ENCODE measurements around the gene C6. TPM values are rescaled to one million over a fixed set of nuclear protein-coding genes. Genes with fewer than 3 reads are reported as not detected.

The C6 gene
- total RNA-seq, 1 donor from 2014 or later, result not detected

DNA sequence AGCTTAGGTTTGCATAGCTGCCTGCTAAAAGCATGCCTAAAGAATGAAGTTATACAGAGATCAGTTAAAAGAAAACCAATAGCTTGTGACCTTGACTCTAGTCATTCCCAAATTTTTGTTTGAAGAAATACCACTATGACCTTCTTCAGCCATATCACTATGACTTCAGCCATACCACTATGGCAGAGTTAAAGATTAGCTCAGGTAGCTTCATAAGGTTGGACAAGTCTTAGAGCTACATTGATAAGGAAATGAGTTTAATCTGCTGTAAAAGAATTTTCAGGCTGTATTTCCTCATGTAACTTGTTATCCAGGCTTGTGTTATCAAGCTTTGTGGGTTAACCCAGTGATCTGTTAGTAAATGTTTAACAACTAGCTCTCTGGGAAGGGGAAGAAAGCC, 30.7 kb downstream of the C6 start:
- Histone ChIP-seq H3K4me2 (no peak overlapping the region), H3K4me3 (no peak overlapping the region), H3K27me3 (no peaks in the 10 kb centered on the region), H4K20me1 (ENCODE audit: low read depth) (no peaks in the 10 kb centered on the region), H3K9ac (no peak overlapping the region), H3K36me3 (no peaks in the 10 kb centered on the region), H3K79me2 (ENCODE audit: low read depth) (no peaks in the 10 kb centered on the region), H3K9me3 (ENCODE audit: low read depth) (no peaks in the 10 kb centered on the region), H3K4me1 (no peaks in the 10 kb centered on the region), H2AFZ (replicated peaks) (no peak overlapping the region), H3K27ac (no peak overlapping the region), H3F3A (ENCODE audit: low read depth) (no peaks in the 10 kb centered on the region)
- Mint-ChIP-seq H3K4me1 (no peaks in the 10 kb centered on the region), H3K27me3 (ENCODE audit: insufficient read depth, low read depth) (no peaks in the 10 kb centered on the region), H3K4me3 (no peak overlapping the region), H3K36me3 (no peaks in the 10 kb centered on the region), H3K9me3 (no peaks in the 10 kb centered on the region), H3K27ac (no peak overlapping the region)
- TF ChIP-seq EZH2phosphoT487 (IDR thresholded peaks at IDR 0.05) (no peak), EZH2 (IDR thresholded peaks at IDR 0.05) (no peak)
- TF ChIP-seq, protein P1, sequence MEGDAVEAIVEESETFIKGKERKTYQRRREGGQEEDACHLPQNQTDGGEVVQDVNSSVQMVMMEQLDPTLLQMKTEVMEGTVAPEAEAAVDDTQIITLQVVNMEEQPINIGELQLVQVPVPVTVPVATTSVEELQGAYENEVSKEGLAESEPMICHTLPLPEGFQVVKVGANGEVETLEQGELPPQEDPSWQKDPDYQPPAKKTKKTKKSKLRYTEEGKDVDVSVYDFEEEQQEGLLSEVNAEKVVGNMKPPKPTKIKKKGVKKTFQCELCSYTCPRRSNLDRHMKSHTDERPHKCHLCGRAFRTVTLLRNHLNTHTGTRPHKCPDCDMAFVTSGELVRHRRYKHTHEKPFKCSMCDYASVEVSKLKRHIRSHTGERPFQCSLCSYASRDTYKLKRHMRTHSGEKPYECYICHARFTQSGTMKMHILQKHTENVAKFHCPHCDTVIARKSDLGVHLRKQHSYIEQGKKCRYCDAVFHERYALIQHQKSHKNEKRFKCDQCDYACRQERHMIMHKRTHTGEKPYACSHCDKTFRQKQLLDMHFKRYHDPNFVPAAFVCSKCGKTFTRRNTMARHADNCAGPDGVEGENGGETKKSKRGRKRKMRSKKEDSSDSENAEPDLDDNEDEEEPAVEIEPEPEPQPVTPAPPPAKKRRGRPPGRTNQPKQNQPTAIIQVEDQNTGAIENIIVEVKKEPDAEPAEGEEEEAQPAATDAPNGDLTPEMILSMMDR (IDR thresholded peaks at IDR 0.05), result no peak
- no peak for DNase-seq (ENCODE audit: low spot score)

DNA sequence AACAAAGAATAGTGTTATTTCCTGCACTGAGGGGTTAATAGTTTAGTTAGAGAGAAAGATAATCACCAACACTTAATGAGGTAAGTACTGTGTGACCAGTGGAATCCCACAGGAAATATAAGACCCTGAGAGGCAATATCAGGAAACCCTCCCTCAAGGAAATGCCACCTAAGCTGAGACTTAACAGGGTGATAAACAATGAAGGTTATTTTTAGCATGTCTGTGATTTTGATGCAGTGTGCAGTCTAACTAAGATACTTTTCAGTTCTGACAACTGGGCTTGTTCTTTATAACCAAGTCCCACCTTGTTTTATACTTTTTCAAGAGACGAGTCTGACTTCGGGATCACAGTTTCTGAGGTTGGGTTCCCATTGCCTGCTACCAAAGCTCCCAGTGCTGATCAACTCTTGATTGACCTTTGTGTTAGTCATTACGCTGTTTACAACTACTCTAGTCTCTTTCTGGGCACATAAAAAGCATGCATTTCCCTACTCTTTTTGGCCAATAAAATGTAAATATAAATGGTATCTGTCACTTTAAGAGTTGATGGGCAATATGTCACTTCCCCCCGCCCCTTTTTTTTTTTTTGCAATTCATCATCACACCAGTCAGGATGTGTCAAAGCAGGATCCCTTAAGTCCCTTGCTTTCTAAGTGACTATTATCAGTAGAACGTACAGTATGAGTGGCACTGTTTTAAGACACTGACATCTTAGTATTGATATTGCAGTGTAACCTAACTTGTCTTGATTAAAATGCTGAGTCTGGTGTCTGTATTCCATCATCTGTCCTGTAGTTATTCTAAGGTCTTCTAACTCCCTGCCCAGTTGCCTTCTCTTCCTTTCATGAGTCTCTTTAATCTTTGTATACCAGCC, 31.4 kb downstream of the C6 start:
- Histone ChIP-seq H3K36me3 (no peaks in the 10 kb centered on the region), H3F3A (ENCODE audit: low read depth) (no peaks in the 10 kb centered on the region), H3K27me3 (no peaks in the 10 kb centered on the region), H3K9me3 (ENCODE audit: low read depth) (no peaks in the 10 kb centered on the region), H3K79me2 (ENCODE audit: low read depth) (no peaks in the 10 kb centered on the region), H3K27ac (no peak overlapping the region), H3K4me2 (no peak overlapping the region), H3K4me1 (no peaks in the 10 kb centered on the region), H3K9ac (no peak overlapping the region), H4K20me1 (ENCODE audit: low read depth) (no peaks in the 10 kb centered on the region), H2AFZ (replicated peaks) (no peak overlapping the region), H3K4me3 (no peak overlapping the region)
- DNase-seq (ENCODE audit: low spot score), result no peak
- H3K36me3 Mint-ChIP-seq, result no peaks in the 10 kb centered on the region
- TF ChIP-seq EZH2phosphoT487 (IDR thresholded peaks at IDR 0.05) (no peak), EZH2 (IDR thresholded peaks at IDR 0.05) (no peak)
- TF ChIP-seq, protein P1 (IDR thresholded peaks at IDR 0.05), result no peak
- H3K4me3 Mint-ChIP-seq, result no peak overlapping the region
- H3K4me1 Mint-ChIP-seq, result no peaks in the 10 kb centered on the region
- H3K27ac Mint-ChIP-seq, result no peak overlapping the region
- no peaks in the 10 kb centered on the region for H3K9me3 Mint-ChIP-seq
- no peaks in the 10 kb centered on the region for H3K27me3 Mint-ChIP-seq (ENCODE audit: insufficient read depth, low read depth)

DNA sequence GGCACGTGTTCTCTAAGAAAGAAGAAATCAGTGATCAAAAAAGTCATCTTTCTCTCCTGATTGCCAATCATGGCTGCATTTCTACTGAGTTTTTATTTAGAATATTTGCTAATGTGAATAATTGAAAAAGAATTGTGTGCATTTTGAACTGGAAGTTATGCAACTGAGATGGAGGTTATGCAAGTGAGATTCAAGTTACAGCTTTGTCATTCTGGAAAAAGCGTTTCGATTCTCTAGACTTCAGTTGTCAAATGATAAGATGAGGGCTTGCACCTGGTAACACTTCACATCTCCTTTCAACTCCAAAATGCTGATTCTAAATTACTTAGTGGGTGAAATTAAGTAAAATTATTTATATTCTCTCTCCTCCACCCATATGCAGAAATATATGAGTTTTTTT, 36.4 kb downstream of the C6 start:
- H3K27ac Mint-ChIP-seq, result no peak overlapping the region
- TF ChIP-seq EZH2phosphoT487 (IDR thresholded peaks at IDR 0.05) (no peak), EZH2 (IDR thresholded peaks at IDR 0.05) (no peak)
- no peak overlapping the region for H3K4me3 Mint-ChIP-seq
- no peak for DNase-seq (ENCODE audit: low spot score)
- H4K20me1 ChIP-seq (ENCODE audit: low read depth), result no peaks in the 10 kb centered on the region
- no peak overlapping the region for H2AFZ ChIP-seq (replicated peaks)
- no peak overlapping the region for H3K4me3 ChIP-seq
- H3K9ac ChIP-seq, result no peak overlapping the region
- H3K4me1 Mint-ChIP-seq, result no peaks in the 10 kb centered on the region
- H3K4me2 ChIP-seq, result no peak overlapping the region
- no peaks in the 10 kb centered on the region for H3K79me2 ChIP-seq (ENCODE audit: low read depth)
- no peaks in the 10 kb centered on the region for H3K4me1 ChIP-seq
- no peaks in the 10 kb centered on the region for H3F3A ChIP-seq (ENCODE audit: low read depth)
- no peaks in the 10 kb centered on the region for H3K36me3 ChIP-seq
- no peaks in the 10 kb centered on the region for H3K9me3 ChIP-seq (ENCODE audit: low read depth)
- no peaks in the 10 kb centered on the region for H3K27me3 Mint-ChIP-seq (ENCODE audit: insufficient read depth, low read depth)
- H3K9me3 Mint-ChIP-seq, result no peaks in the 10 kb centered on the region
- H3K27ac ChIP-seq, result no peak overlapping the region
- no peaks in the 10 kb centered on the region for H3K27me3 ChIP-seq
- H3K36me3 Mint-ChIP-seq, result no peaks in the 10 kb centered on the region

DNA sequence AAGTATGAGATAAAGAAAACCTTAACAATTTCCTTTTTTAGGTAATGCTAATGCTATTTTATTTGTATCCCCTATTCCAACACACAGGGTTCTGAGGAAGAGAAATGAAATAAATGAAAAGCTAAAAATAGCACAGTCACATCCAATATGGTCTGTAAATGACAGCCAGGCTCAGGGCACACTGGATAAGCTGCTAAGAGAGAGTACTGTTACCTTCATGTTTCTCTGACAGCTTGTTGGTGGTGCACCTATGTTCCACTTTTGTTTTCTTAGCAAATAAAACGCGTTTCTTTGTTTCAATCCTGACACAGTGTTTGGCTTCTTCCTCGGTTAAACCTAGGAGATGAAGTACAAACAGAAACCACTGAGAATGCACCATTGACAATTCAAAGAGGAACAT, 41.3 kb downstream of the C6 start:
- no peak overlapping the region for H2AFZ ChIP-seq (replicated peaks)
- no peak overlapping the region for H3K27ac ChIP-seq
- H4K20me1 ChIP-seq (ENCODE audit: low read depth), result no peaks in the 10 kb centered on the region
- H3K4me3 Mint-ChIP-seq, result no peak overlapping the region
- H3K27me3 Mint-ChIP-seq (ENCODE audit: insufficient read depth, low read depth), result no peaks in the 10 kb centered on the region
- H3K79me2 ChIP-seq (ENCODE audit: low read depth), result no peaks in the 10 kb centered on the region
- H3K4me2 ChIP-seq, result no peak overlapping the region
- no peaks in the 10 kb centered on the region for H3K27me3 ChIP-seq
- no peaks in the 10 kb centered on the region for H3K9me3 ChIP-seq (ENCODE audit: low read depth)
- no peaks in the 10 kb centered on the region for H3F3A ChIP-seq (ENCODE audit: low read depth)
- H3K36me3 Mint-ChIP-seq, result no peaks in the 10 kb centered on the region
- no peak overlapping the region for H3K4me3 ChIP-seq
- H3K9ac ChIP-seq, result no peak overlapping the region
- no peak overlapping the region for H3K27ac Mint-ChIP-seq
- H3K9me3 Mint-ChIP-seq, result no peaks in the 10 kb centered on the region
- H3K4me1 Mint-ChIP-seq, result no peaks in the 10 kb centered on the region
- no peak for DNase-seq (ENCODE audit: low spot score)
- no peaks in the 10 kb centered on the region for H3K4me1 ChIP-seq
- TF ChIP-seq, protein P1 (IDR thresholded peaks at IDR 0.05), result no peak
- H3K36me3 ChIP-seq, result no peaks in the 10 kb centered on the region
